H9 (cell line): ENCODE data around the gene PTCHD1. TPM values are rescaled to one million over a fixed set of nuclear protein-coding genes. Genes with fewer than 3 reads are reported as not detected.

Experiments used
- DNase-seq: peaks from one replicate; pipeline ENCODE4 v3.0.0-alpha.2; 2017
- H2AFZ ChIP-seq: one replicate; pipeline ENCODE4 v1.6.1; 2013; ENCODE audit warnings: mild to moderate bottlenecking, low read length, control low read depth, moderate library complexity
- H2AK5ac ChIP-seq: 2 replicates; pipeline ENCODE4 v1.6.1; 2013; ENCODE audit warnings: low read length, control low read depth, mixed read lengths; ENCODE audit not compliant: insufficient read length
- H2BK120ac ChIP-seq: one replicate; pipeline ENCODE4 v1.6.1; 2013; ENCODE audit warnings: low read depth, mild to moderate bottlenecking, low read length, control low read depth, inconsistent platforms; ENCODE audit not compliant: poor library complexity, severe bottlenecking
- H2BK12ac ChIP-seq: 2 replicates; pipeline ENCODE4 v1.6.1; 2013; ENCODE audit warnings: low read length, control low read depth, mixed read lengths, low read depth; ENCODE audit not compliant: insufficient read length
- H2BK15ac ChIP-seq: 2 replicates; pipeline ENCODE4 v1.6.1; 2013; ENCODE audit warnings: low read depth, low read length, control low read depth
- H2BK20ac ChIP-seq: one replicate; pipeline ENCODE4 v1.6.1; 2013; ENCODE audit warnings: low read depth, mild to moderate bottlenecking, low read length, control low read depth, inconsistent platforms; ENCODE audit not compliant: poor library complexity, severe bottlenecking
- H2BK5ac ChIP-seq: 2 replicates; pipeline ENCODE4 v1.6.1; 2013; ENCODE audit warnings: low read length, control low read depth, mixed read lengths; ENCODE audit not compliant: insufficient read length
- H3K14ac ChIP-seq: 2 replicates; pipeline ENCODE4 v1.6.1; 2013; ENCODE audit warnings: low read length, control low read depth; ENCODE audit not compliant: insufficient read depth
- H3K18ac ChIP-seq: 2 replicates; pipeline ENCODE4 v1.6.1; 2013; ENCODE audit warnings: low read depth, mild to moderate bottlenecking, mixed read lengths, low read length, control low read depth; ENCODE audit not compliant: insufficient read length
- H3K23ac ChIP-seq: 2 replicates; pipeline ENCODE4 v1.6.1; 2013; ENCODE audit warnings: low read length, control low read depth, mixed read lengths, low read depth; ENCODE audit not compliant: insufficient read length
- H3K23me2 ChIP-seq: 2 replicates; pipeline ENCODE4 v1.6.1; 2013; ENCODE audit warnings: low read depth, mild to moderate bottlenecking, mixed read lengths, low read length, control low read depth; ENCODE audit not compliant: insufficient read length, poor library complexity, severe bottlenecking
- H3K27ac ChIP-seq: 2 replicates; pipeline ENCODE4 v1.5.1; 2013; ENCODE audit warnings: low read length, control low read depth, mixed read lengths, low read depth; ENCODE audit not compliant: insufficient read length
- H3K27me3 ChIP-seq: 2 replicates; pipeline ENCODE4 v1.6.1; 2013; ENCODE audit warnings: low read length, control low read depth, inconsistent platforms; ENCODE audit not compliant: insufficient read depth
- H3K4ac ChIP-seq: 2 replicates; pipeline ENCODE4 v1.6.1; 2013; ENCODE audit warnings: low read depth, mild to moderate bottlenecking, control low read depth, inconsistent platforms, low read length, moderate library complexity
- H3K4me1 ChIP-seq: 2 replicates; pipeline ENCODE4 v1.6.1; 2013; ENCODE audit warnings: low read length, control low read depth, inconsistent platforms; ENCODE audit not compliant: insufficient read depth
- H3K4me2 ChIP-seq: 2 replicates; pipeline ENCODE4 v1.6.1; 2013; ENCODE audit warnings: low read length, control low read depth, mixed read lengths; ENCODE audit not compliant: insufficient read length, insufficient read depth
- H3K56ac ChIP-seq: 2 replicates; pipeline ENCODE4 v1.6.1; 2013; ENCODE audit warnings: low read depth, mild to moderate bottlenecking, mixed read lengths, low read length, control low read depth; ENCODE audit not compliant: insufficient read length
- H3K79me1 ChIP-seq: 2 replicates; pipeline ENCODE4 v1.6.1; 2013; ENCODE audit warnings: low read depth, mild to moderate bottlenecking, moderate library complexity, low read length, control low read depth, inconsistent platforms; ENCODE audit not compliant: insufficient read depth, poor library complexity, severe bottlenecking
- H3K79me2 ChIP-seq: 2 replicates; pipeline ENCODE4 v1.6.1; 2013; ENCODE audit warnings: low read length, control low read depth, inconsistent platforms; ENCODE audit not compliant: insufficient read depth
- H3K9ac ChIP-seq: 2 replicates; pipeline ENCODE4 v1.6.1; 2013; ENCODE audit warnings: low read length, control low read depth, mixed read lengths; ENCODE audit not compliant: insufficient read length; ENCODE audit errors: extremely low read depth
- H3K9me3 ChIP-seq: one replicate; pipeline ENCODE4 v1.6.1; 2013; ENCODE audit warnings: low read depth, low read length, inconsistent platforms; ENCODE audit not compliant: control insufficient read depth
- H3T11ph ChIP-seq: one replicate; pipeline ENCODE4 v1.6.1; 2013; ENCODE audit warnings: mild to moderate bottlenecking, low read length, control low read depth, inconsistent platforms
- H4K20me1 ChIP-seq: one replicate; pipeline ENCODE4 v1.6.1; 2013; ENCODE audit not compliant: control insufficient read depth, insufficient read length, insufficient read depth
- H4K5ac ChIP-seq: 2 replicates; pipeline ENCODE4 v1.6.1; 2013; ENCODE audit warnings: low read depth, mild to moderate bottlenecking, mixed read lengths, low read length, control low read depth; ENCODE audit not compliant: insufficient read length
- H4K8ac ChIP-seq: replicated peaks from 2 replicates; pipeline ENCODE4 v1.6.1; 2013; ENCODE audit warnings: low read length, control low read depth, mixed read lengths, low read depth; ENCODE audit not compliant: insufficient read length
- H4K91ac ChIP-seq: 2 replicates; pipeline ENCODE4 v1.6.1; 2013; ENCODE audit warnings: low read depth, mild to moderate bottlenecking, moderate library complexity, mixed read lengths, low read length, control low read depth; ENCODE audit not compliant: insufficient read length
- H3K27ac Mint-ChIP-seq, 3 experiments: 2 replicates in 2 of 3; 3 replicates in 1 of 3; pipeline ENCODE4 v1.8.0; 2020 to 2021; ENCODE audit warnings: mixed read lengths in 3 of 3, mild to moderate bottlenecking in 1 of 3, moderate library complexity in 1 of 3
- H3K27me3 Mint-ChIP-seq: 2 replicates; pipeline ENCODE4 v1.8.0; 2021; ENCODE audit warnings: low read depth, mild to moderate bottlenecking, moderate library complexity, mixed read lengths
- H3K36me3 Mint-ChIP-seq, 3 experiments: 2 replicates in 2 of 3; 3 replicates in 1 of 3; pipeline ENCODE4 v1.8.0; 2020 to 2021; ENCODE audit warnings: low read depth in 3 of 3, mixed read lengths in 3 of 3; ENCODE audit not compliant: insufficient read depth in 1 of 3
- H3K4me1 Mint-ChIP-seq, 2 experiments: 2 replicates each; pipeline ENCODE4 v1.8.0; 2020; ENCODE audit warnings: mixed read lengths in 2 of 2
- H3K4me3 Mint-ChIP-seq, 2 experiments: 2 replicates in 1 of 2; 3 replicates in 1 of 2; pipeline ENCODE4 v1.8.0; 2020 to 2021; ENCODE audit warnings: mild to moderate bottlenecking in 2 of 2, mixed read lengths in 2 of 2, moderate library complexity in 1 of 2
- H3K9me3 Mint-ChIP-seq, 2 experiments: 2 replicates in 1 of 2; 3 replicates in 1 of 2; pipeline ENCODE4 v1.8.0; 2020; ENCODE audit warnings: mild to moderate bottlenecking in 2 of 2, mixed read lengths in 2 of 2, moderate library complexity in 1 of 2
- WGBS: extraction: QIAGEN DNeasy Blood & Tissue Kit; methylation state at CpG from one replicate; pipeline ENCODE4 v1.1.7; 2013; ENCODE audit warnings: missing lambda C conversion rate, low lambda C conversion rate, mixed read lengths; ENCODE audit not compliant: insufficient read length; ENCODE audit errors: extremely low coverage; 5-methylcytosine and 5-hydroxymethylcytosine counted together
- total RNA-seq: library from RNA; stranded (reverse); gene quantifications from 2 replicates; pipeline ENCODE4 v1.2.1, GENCODE V29; 2021
- TF ChIP-seq, protein P1 (sequence below): fragments of 200-600 bp; sonication (generic); conservative IDR thresholded peaks from 3 replicates; pipeline ENCODE4 v1.8.0; 2021; ENCODE audit warnings: antibody characterized with exemption, mild to moderate bottlenecking

Gene PTCHD1
- total RNA-seq, 1 experiment from 2014 or later = 1.4 TPM

DNA sequence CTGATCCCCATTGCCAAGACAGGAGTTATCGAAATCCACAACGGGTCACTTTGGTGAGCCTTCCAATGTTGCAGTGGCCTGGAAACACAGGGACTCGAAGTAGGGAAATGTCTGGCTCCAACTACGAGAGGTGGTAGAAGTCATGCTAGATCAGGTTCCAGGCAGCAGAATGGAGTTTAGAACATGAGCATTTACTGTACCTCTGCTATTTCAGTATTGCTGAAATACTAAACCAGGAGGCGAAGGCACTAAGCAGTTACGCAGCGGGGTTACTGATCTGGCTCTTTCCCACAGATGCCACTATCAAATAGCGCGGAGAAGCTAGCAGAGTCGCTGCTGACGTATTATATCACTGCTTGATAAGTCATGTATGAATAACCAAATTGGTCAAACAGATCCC is 56.3 kb downstream of the PTCHD1 start:
- H4K20me1 ChIP-seq = no peaks in the 10 kb centered on the region
- H3K4me1 ChIP-seq = no peaks in the 10 kb centered on the region; the same call in 1 of the 2 replicates
- H3K56ac ChIP-seq = no peak overlapping the region
- no peak overlapping the region for H2BK5ac ChIP-seq
- H4K8ac ChIP-seq = no peak overlapping the region
- H3K4me2 ChIP-seq = no peak overlapping the region
- no peaks in the 10 kb centered on the region for H3K23me2 ChIP-seq
- H3K27ac ChIP-seq = no peak overlapping the region
- no peak overlapping the region for H2BK120ac ChIP-seq
- no peak overlapping the region for H4K5ac ChIP-seq
- H2AK5ac ChIP-seq = no peak overlapping the region
- no peaks in the 10 kb centered on the region for H3K9me3 Mint-ChIP-seq
- H4K91ac ChIP-seq = no peak overlapping the region
- H2BK12ac ChIP-seq = no peak overlapping the region
- no peak overlapping the region for H3K9ac ChIP-seq
- H3K36me3 Mint-ChIP-seq = no peaks in the 10 kb centered on the region; a peak in 1 of 7 replicates
- no peaks in the 10 kb centered on the region for H3K27me3 ChIP-seq
- no peak overlapping the region for H3K23ac ChIP-seq
- no CpG with 5 or more reads among the region's 11 CpGs for WGBS
- TF ChIP-seq, protein P1, sequence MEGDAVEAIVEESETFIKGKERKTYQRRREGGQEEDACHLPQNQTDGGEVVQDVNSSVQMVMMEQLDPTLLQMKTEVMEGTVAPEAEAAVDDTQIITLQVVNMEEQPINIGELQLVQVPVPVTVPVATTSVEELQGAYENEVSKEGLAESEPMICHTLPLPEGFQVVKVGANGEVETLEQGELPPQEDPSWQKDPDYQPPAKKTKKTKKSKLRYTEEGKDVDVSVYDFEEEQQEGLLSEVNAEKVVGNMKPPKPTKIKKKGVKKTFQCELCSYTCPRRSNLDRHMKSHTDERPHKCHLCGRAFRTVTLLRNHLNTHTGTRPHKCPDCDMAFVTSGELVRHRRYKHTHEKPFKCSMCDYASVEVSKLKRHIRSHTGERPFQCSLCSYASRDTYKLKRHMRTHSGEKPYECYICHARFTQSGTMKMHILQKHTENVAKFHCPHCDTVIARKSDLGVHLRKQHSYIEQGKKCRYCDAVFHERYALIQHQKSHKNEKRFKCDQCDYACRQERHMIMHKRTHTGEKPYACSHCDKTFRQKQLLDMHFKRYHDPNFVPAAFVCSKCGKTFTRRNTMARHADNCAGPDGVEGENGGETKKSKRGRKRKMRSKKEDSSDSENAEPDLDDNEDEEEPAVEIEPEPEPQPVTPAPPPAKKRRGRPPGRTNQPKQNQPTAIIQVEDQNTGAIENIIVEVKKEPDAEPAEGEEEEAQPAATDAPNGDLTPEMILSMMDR = no peak
- H3K4ac ChIP-seq = no peak overlapping the region
- no peaks in the 10 kb centered on the region for H3K9me3 ChIP-seq
- no peaks in the 10 kb centered on the region for H3K27me3 Mint-ChIP-seq
- no peak overlapping the region for H2BK15ac ChIP-seq
- no peak overlapping the region; a peak in 1 of 7 replicates for H3K27ac Mint-ChIP-seq
- no peaks in the 10 kb centered on the region for H3K79me1 ChIP-seq
- H2AFZ ChIP-seq = no peak overlapping the region
- H3K18ac ChIP-seq = no peak overlapping the region
- no peaks in the 10 kb centered on the region for H3K79me2 ChIP-seq
- no peak overlapping the region for H3K14ac ChIP-seq
- no peak overlapping the region for H3K4me3 Mint-ChIP-seq
- H2BK20ac ChIP-seq = no peak overlapping the region
- no peak for DNase-seq
- peaks cover 20 to 23% of the 10 kb centered on the region in 2 experiments for H3K4me1 Mint-ChIP-seq
- no peak overlapping the region for H3T11ph ChIP-seq
